Measurements from ENCODE around the gene VEZF1.
"Not testable (repeated sequence)": the region's sequence is repeated elsewhere in the genome, so short reads cannot be mapped to it uniquely, and the experiment has no call there.

VEZF1 gene

DNA sequence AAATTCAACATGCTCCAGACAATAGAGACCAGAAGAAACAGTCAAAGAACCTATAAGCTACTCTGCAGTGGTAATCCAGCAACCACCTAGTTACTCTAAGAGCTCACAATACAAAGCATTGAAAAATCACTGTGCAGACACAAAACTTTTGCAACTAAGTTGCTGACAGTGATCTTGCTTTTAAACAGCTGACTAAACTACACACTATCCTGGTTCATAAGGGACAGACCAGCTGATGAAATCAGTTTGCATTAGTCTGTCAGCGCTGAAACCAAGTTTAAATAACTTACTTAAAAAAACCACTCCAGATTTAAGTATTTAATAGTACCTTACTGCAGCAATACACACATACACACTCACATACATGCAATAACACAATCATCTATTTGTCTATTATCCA lies 4.6 kb downstream of the VEZF1 start:
- Histone ChIP-seq H3K9ac (ENCODE audit: low read length) (no peak overlapping the region), H3K9me3 (ENCODE audit: low read length) (no peaks in the 10 kb centered on the region), H3K27me3 (ENCODE audit: control insufficient read depth in 1 of 2, insufficient read depth in 2 of 2, low read length in 2 of 2) (no peaks in the 10 kb centered on the region), H3K27ac (ENCODE audit: low read depth, low read length) (peak overlapping the region; percentile 75), H3K4me3 (ENCODE audit: low read depth in 1 of 2, low read length in 2 of 2) (no peak overlapping the region), H3K4me1 (ENCODE audit: insufficient read depth, low read length) (peaks cover 68% of the 10 kb centered on the region), H3K36me3 (ENCODE audit: insufficient read depth, low read length) (peaks cover 23% of the 10 kb centered on the region)

DNA sequence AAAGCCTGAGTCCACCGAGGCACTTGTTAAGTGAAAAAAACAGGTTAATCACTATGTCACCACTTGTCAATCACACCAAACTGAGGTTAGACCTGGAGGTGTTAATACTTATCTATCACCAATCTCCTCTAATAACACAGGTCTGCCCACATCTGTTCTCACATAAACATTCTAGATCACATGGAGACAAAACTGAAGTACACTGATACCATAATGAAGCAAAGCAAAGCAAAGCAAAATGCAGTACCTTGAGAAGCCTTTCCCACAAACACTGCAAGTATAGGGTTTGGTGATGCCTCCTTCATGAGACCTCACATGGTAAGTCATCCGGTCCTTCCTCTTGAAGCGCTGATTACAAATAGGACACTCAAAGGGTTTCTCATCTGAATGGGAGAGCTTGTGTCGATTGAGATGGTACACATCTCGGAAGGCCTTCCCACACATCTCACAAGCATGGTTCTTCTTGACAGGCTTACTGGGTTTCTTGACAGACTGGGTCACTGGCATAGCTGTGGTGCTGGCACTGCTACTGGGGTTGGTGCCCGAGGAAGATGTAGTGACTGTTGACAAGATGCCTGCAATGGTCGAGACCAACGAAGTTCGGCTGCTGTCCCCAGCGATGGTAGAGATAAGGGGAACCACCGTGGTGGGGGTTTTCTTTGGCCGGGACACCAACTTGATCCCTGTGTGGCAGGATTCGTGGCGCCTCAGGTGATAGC lies 5.4 kb downstream of the VEZF1 start:
- H3K9me3 ChIP-seq (ENCODE audit: low read length): no peaks in the 10 kb centered on the region
- H3K36me3 ChIP-seq (ENCODE audit: insufficient read depth, low read length): peaks cover 31% of the 10 kb centered on the region
- peak overlapping the region; percentile 59 for H3K27ac ChIP-seq (ENCODE audit: low read depth, low read length)
- H3K4me3 ChIP-seq (ENCODE audit: low read depth in 1 of 2, low read length in 2 of 2): no peak overlapping the region
- H3K4me1 ChIP-seq (ENCODE audit: insufficient read depth, low read length): peaks cover 69% of the 10 kb centered on the region
- no peak overlapping the region for H3K9ac ChIP-seq (ENCODE audit: low read length)
- no peaks in the 10 kb centered on the region for H3K27me3 ChIP-seq (ENCODE audit: control insufficient read depth in 1 of 2, insufficient read depth in 2 of 2, low read length in 2 of 2)

DNA sequence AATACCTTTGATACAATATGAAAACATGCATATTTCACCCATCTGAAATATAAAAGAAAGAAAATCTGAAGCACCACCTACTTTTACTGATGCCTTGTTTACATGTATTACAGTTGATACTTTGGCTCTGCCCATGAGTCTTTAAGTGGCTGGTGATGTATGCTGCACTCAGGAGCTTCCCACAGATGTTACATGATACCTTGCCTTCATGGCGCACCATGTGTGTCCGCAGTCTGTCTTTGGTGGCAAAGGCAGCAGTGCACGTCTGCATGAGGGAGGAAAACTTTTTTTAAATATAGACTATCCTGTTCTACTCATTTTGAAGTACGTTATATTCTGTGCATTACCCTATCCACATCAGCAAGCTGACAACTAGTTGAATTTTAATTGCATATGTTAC lies 7.5 kb downstream of the VEZF1 start:
- Histone ChIP-seq H3K27ac (ENCODE audit: low read depth, low read length) (no peak overlapping the region), H3K4me3 (ENCODE audit: low read depth in 1 of 2, low read length in 2 of 2) (no peak overlapping the region), H3K4me1 (ENCODE audit: insufficient read depth, low read length) (peaks cover 67% of the 10 kb centered on the region), H3K9me3 (ENCODE audit: low read length) (no peaks in the 10 kb centered on the region), H3K27me3 (ENCODE audit: control insufficient read depth in 1 of 2, insufficient read depth in 2 of 2, low read length in 2 of 2) (no peaks in the 10 kb centered on the region), H3K9ac (ENCODE audit: low read length) (no peak overlapping the region), H3K36me3 (ENCODE audit: insufficient read depth, low read length) (peaks cover 51% of the 10 kb centered on the region)

DNA sequence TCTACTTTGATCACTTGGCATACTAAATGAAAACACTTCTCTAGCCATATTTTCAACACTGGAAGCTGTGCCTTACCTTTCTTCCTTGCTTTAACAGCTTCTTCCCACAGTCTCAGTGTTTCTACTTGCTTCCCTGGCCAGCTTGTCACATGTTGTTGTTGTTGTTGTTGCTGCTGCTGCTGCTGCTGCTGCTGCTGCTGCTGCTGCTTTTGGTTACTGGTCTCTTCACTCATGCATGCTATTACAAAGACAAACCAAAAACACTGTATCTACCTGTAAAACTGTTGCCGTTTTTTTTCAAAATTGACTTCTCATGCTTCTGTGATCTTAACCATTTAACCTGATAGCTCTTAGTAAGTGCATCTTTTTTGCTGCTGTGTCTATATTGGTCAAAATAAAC lies 9.0 kb downstream of the VEZF1 start:
- H3K4me1 ChIP-seq (ENCODE audit: insufficient read depth, low read length): peaks cover 66% of the 10 kb centered on the region
- peaks cover 66% of the 10 kb centered on the region for H3K36me3 ChIP-seq (ENCODE audit: insufficient read depth, low read length)
- no peak overlapping the region for H3K9ac ChIP-seq (ENCODE audit: low read length)
- H3K9me3 ChIP-seq (ENCODE audit: low read length): no peaks in the 10 kb centered on the region
- no peaks in the 10 kb centered on the region for H3K27me3 ChIP-seq (ENCODE audit: control insufficient read depth in 1 of 2, insufficient read depth in 2 of 2, low read length in 2 of 2)
- H3K4me3 ChIP-seq (ENCODE audit: low read depth in 1 of 2, low read length in 2 of 2): no peak overlapping the region
- H3K27ac ChIP-seq (ENCODE audit: low read depth, low read length): no peak overlapping the region

DNA sequence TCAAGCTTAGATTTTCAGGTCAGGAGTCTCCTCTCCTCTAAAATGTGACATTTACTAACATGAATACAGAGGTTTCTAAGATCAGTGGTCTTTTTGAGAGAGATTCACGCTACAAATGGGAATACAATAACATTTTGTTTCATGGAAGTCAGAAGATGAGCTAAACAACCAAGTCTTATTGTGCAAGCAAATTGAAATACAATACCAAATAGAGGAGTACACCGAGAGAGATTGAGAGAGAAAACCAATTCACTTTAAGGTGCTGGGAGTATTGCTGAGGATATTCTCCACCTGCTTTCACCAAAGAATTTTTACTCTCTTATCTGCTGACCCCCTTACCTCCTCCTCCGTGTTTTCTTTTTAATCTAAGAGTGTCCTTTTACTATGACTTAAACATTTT lies 11.5 kb downstream of the VEZF1 start:
- H3K36me3 ChIP-seq (ENCODE audit: insufficient read depth, low read length): peaks cover 80% of the 10 kb centered on the region
- peaks cover 41% of the 10 kb centered on the region for H3K4me1 ChIP-seq (ENCODE audit: insufficient read depth, low read length)
- H3K9me3 ChIP-seq (ENCODE audit: low read length): no peaks in the 10 kb centered on the region
- no peak overlapping the region for H3K27ac ChIP-seq (ENCODE audit: low read depth, low read length)
- no peak overlapping the region for H3K9ac ChIP-seq (ENCODE audit: low read length)
- H3K27me3 ChIP-seq (ENCODE audit: control insufficient read depth in 1 of 2, insufficient read depth in 2 of 2, low read length in 2 of 2): no peaks in the 10 kb centered on the region
- no peak overlapping the region for H3K4me3 ChIP-seq (ENCODE audit: low read depth in 1 of 2, low read length in 2 of 2)

DNA sequence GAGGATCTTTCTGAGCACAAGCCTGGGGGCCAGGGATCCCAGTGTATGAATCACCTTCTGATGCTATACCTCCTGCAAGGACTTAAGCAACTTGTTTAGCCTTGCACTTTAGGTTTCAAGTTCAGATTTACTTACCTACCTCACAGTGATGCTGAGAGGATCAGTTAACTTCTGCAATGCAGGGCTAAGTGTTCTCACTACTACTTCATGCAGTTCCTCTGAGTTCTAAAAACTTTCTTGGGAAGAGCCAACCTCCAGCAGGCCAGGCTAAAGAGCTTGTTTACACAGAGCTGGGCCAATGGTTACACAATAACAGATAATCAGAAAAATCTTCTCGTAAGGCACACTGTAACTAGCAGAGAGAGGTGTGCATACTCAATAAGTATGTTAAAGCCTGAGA lies 13.0 kb downstream of the VEZF1 start:
- Histone ChIP-seq H3K9me3 (ENCODE audit: low read length) (no peaks in the 10 kb centered on the region), H3K9ac (ENCODE audit: low read length) (no peak overlapping the region), H3K27ac (ENCODE audit: low read depth, low read length) (no peak overlapping the region), H3K4me1 (ENCODE audit: insufficient read depth, low read length) (peaks cover 27% of the 10 kb centered on the region), H3K4me3 (ENCODE audit: low read depth in 1 of 2, low read length in 2 of 2) (no peak overlapping the region), H3K36me3 (ENCODE audit: insufficient read depth, low read length) (peaks cover 78% of the 10 kb centered on the region), H3K27me3 (ENCODE audit: control insufficient read depth in 1 of 2, insufficient read depth in 2 of 2, low read length in 2 of 2) (no peaks in the 10 kb centered on the region)

DNA sequence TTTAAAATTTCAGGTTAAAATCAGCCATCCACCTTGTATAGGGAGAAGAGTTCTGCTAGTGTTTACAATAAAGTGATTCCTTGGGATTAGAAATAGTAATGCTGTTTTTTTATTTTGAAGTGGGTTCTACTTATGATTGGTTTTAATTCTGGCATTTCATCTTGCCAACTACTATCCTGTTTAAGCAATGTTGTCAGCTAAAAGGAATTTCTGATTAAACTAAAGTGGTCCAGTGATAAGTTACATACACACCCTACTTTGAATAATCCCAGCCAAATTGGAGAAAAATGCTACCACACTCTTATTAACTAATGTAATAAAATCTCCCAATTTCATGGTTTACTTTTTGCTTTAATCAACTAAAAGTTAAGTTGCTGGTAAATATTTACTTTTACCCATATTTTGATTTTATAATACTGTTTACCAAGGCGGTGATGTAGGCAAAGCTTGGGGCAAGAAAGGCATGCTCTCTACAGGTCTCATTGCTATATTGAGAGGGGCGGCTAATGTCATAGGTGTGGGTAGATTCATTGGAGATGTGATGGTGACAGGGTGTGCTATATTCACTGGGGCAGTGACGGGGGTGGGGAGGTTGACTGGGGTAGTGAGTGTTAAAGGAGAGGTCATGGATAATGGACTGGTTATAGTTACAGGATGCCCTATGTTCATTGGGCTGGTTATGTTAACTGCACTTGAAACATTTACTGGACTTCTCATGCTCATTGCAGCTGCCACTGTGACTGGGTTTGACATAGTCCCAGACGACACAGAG lies 13.8 kb downstream of the VEZF1 start:
- not testable (repeated sequence) for H3K27me3 ChIP-seq (ENCODE audit: control insufficient read depth in 1 of 2, insufficient read depth in 2 of 2, low read length in 2 of 2); H3K9me3 ChIP-seq (ENCODE audit: low read length); H3K27ac ChIP-seq (ENCODE audit: low read depth, low read length); H3K4me3 ChIP-seq (ENCODE audit: low read depth in 1 of 2, low read length in 2 of 2); H3K9ac ChIP-seq (ENCODE audit: low read length)
- peaks cover 24% of the 10 kb centered on the region for H3K4me1 ChIP-seq (ENCODE audit: insufficient read depth, low read length)
- peaks cover 72% of the 10 kb centered on the region for H3K36me3 ChIP-seq (ENCODE audit: insufficient read depth, low read length)

DNA sequence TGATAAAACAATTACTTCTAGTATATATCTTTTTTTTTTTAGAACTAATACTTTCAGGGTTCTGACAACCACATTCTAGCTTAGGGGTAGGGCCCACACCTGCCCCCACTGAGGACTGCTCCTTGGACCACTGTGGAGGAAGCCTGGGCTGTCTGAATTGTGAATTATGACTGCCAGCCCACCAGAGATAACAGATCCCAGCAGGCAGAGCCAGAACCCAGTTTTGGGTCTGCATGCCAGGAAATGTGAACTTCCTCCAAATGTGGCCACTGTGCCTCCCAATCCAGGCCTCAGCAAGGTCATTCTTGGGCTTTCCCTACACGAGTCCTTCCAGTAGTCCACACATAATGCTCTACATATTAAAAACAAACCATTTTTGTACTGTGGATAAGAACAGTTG lies 15.9 kb downstream of the VEZF1 start:
- H3K9me3 ChIP-seq (ENCODE audit: low read length): no peaks in the 10 kb centered on the region
- no peak overlapping the region for H3K4me3 ChIP-seq (ENCODE audit: low read depth in 1 of 2, low read length in 2 of 2)
- H3K36me3 ChIP-seq (ENCODE audit: insufficient read depth, low read length): peaks cover 52% of the 10 kb centered on the region
- no peak overlapping the region for H3K27ac ChIP-seq (ENCODE audit: low read depth, low read length)
- H3K27me3 ChIP-seq (ENCODE audit: control insufficient read depth in 1 of 2, insufficient read depth in 2 of 2, low read length in 2 of 2): no peaks in the 10 kb centered on the region
- peaks cover 20% of the 10 kb centered on the region for H3K4me1 ChIP-seq (ENCODE audit: insufficient read depth, low read length)
- no peak overlapping the region for H3K9ac ChIP-seq (ENCODE audit: low read length)

DNA sequence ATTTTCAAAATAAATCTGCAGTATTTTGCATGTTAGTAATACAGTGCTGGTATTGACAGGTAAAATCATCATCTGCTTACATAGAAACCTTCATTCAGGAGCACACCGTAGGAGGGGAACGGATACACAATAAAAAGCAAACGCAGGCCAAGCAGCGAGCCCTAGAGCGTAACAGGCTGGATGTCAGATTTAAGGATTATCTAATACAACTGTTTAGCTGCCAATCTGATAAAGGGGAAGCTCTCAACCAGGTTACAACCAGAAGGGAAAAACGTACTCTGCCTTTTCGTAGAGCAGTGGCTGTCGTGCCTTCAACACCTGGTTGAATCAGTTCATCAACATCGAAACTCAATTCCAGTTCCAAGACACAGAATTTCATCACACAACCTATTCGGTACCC lies 16.5 kb downstream of the VEZF1 start:
- Histone ChIP-seq H3K27me3 (ENCODE audit: control insufficient read depth in 1 of 2, insufficient read depth in 2 of 2, low read length in 2 of 2) (no peaks in the 10 kb centered on the region), H3K4me3 (ENCODE audit: low read depth in 1 of 2, low read length in 2 of 2) (no peak overlapping the region), H3K36me3 (ENCODE audit: insufficient read depth, low read length) (peaks cover 47% of the 10 kb centered on the region), H3K4me1 (ENCODE audit: insufficient read depth, low read length) (peaks cover 26% of the 10 kb centered on the region), H3K27ac (ENCODE audit: low read depth, low read length) (no peak overlapping the region), H3K9me3 (ENCODE audit: low read length) (no peaks in the 10 kb centered on the region), H3K9ac (ENCODE audit: low read length) (no peak overlapping the region)

DNA sequence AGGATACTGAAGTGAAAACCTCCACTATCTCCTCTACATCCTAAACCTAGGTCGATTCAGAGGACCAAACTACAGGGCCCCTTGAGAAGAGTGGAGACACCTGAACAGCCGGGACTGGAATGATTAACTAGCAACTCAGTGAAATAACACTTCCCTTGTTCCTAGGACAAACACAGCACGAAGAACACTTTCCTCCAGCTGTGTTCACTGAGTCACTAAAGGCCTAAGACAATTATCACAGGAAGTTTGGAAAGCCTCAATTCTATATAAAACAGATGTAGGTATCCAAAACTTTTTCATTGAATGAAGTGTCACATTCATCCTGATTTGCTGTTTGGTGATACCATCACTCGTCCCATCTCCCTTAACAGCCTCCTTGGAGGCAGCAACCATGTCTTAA lies 17.3 kb downstream of the VEZF1 start:
- H3K9ac ChIP-seq (ENCODE audit: low read length): no peak overlapping the region
- no peak overlapping the region for H3K27ac ChIP-seq (ENCODE audit: low read depth, low read length)
- H3K9me3 ChIP-seq (ENCODE audit: low read length): no peaks in the 10 kb centered on the region
- H3K4me1 ChIP-seq (ENCODE audit: insufficient read depth, low read length): peaks cover 30% of the 10 kb centered on the region
- peaks cover 38% of the 10 kb centered on the region for H3K36me3 ChIP-seq (ENCODE audit: insufficient read depth, low read length)
- H3K27me3 ChIP-seq (ENCODE audit: control insufficient read depth in 1 of 2, insufficient read depth in 2 of 2, low read length in 2 of 2): no peaks in the 10 kb centered on the region
- no peak overlapping the region for H3K4me3 ChIP-seq (ENCODE audit: low read depth in 1 of 2, low read length in 2 of 2)

DNA sequence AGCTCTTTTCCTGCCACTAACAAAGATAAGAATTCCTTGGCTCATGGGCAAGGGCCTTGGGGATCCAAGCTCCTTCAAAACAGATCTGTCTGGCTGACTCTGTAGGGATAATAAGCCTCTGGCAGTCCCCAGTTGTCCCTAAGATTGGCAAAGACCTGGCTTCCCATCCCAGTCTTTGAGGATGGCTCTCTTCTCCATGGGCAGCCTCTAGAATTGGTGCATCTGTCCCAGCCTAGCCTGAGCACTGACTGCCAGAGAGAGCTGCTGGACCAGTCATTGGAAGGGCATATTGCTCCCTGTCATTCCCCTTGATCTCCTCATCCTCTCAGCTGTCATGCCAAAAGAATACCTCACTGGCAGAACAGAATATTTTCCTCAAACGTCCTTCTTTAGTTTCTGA lies 19.6 kb downstream of the VEZF1 start:
- no peak overlapping the region for H3K4me3 ChIP-seq (ENCODE audit: low read depth in 1 of 2, low read length in 2 of 2)
- no peaks in the 10 kb centered on the region for H3K9me3 ChIP-seq (ENCODE audit: low read length)
- peaks cover 15% of the 10 kb centered on the region for H3K4me1 ChIP-seq (ENCODE audit: insufficient read depth, low read length)

DNA sequence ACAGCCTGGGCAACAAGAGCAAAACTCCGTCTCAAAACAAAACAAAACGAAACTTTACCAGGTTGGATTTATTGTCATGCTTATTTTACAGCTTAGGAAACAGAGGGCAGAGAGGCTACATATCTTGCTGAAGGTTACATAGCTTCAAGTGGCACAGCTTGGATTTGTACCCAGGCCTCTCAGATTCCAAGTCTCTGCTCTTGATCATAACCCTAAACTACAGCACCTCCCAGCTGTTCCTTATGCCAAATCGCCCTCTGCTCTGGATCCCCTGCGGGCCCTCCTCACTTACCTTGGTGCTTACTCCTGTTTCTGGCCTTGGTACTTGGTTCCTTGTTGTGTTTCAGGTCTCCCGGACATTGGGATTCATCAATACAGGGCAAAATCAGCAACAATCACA lies 21.2 kb downstream of the VEZF1 start:
- H3K9me3 ChIP-seq (ENCODE audit: low read length): no peaks in the 10 kb centered on the region
- peaks cover 15% of the 10 kb centered on the region for H3K4me1 ChIP-seq (ENCODE audit: insufficient read depth, low read length)
- H3K4me3 ChIP-seq (ENCODE audit: low read depth in 1 of 2, low read length in 2 of 2): no peak overlapping the region
- no peak overlapping the region for H3K9ac ChIP-seq (ENCODE audit: low read length)
- peaks cover 10% of the 10 kb centered on the region for H3K36me3 ChIP-seq (ENCODE audit: insufficient read depth, low read length)
- no peak overlapping the region for H3K27ac ChIP-seq (ENCODE audit: low read depth, low read length)
- H3K27me3 ChIP-seq (ENCODE audit: control insufficient read depth in 1 of 2, insufficient read depth in 2 of 2, low read length in 2 of 2): no peaks in the 10 kb centered on the region

More for the DNA sequence above, 19.6 kb downstream of the VEZF1 start:
- H3K36me3 ChIP-seq (ENCODE audit: insufficient read depth, low read length): peaks cover 16% of the 10 kb centered on the region
- no peak overlapping the region for H3K9ac ChIP-seq (ENCODE audit: low read length)
- peak overlapping the region; percentile 30 for H3K27ac ChIP-seq (ENCODE audit: low read depth, low read length)
- H3K27me3 ChIP-seq (ENCODE audit: control insufficient read depth in 1 of 2, insufficient read depth in 2 of 2, low read length in 2 of 2): no peaks in the 10 kb centered on the region
